SK-N-MC (cell line): ENCODE data around the gene NOD2.

Experiments
- DNase-seq: peaks from one replicate; pipeline ENCODE4 v3.0.0-alpha.2; 2011; ENCODE audit warnings: low read depth, low spot score
- H3K27ac ChIP-seq: fragments of 200-600 bp; sonication (generic); 2 replicates; pipeline ENCODE4 v1.5.1; 2016; ENCODE audit warnings: mixed run types
- H3K36me3 ChIP-seq: fragments of 200-600 bp; sonication (generic); 2 replicates; pipeline ENCODE4 v1.6.1; 2017; ENCODE audit warnings: antibody characterized with exemption, low read length, mixed read lengths; ENCODE audit not compliant: insufficient read depth
- H3K4me3 ChIP-seq: fragments of 200-600 bp; sonication (generic); 2 replicates; pipeline ENCODE4 v1.5.1; 2016
- H3K9ac ChIP-seq: fragments of 200-600 bp; sonication (generic); 2 replicates; pipeline ENCODE4 v1.8.0; 2017; ENCODE audit warnings: mixed run types, mixed read lengths; ENCODE audit not compliant: insufficient read length
- H3K9me3 ChIP-seq: fragments of 200-600 bp; sonication (generic); 2 replicates; pipeline ENCODE4 v1.6.1; 2017; ENCODE audit warnings: low read depth, mild to moderate bottlenecking, antibody characterized with exemption, low read length, moderate library complexity, mixed read lengths
- EZH2 ChIP-seq: fragments of 200-600 bp; sonication (generic); IDR thresholded peaks from one replicate; pipeline ENCODE4 v1.6.1; 2017; ENCODE audit warnings: antibody characterized with exemption
- FOXP2 ChIP-seq: optimal IDR thresholded peaks from 2 replicates; pipeline ENCODE3; 2011; ENCODE audit warnings: mild to moderate bottlenecking, moderate library complexity; ENCODE audit not compliant: insufficient read depth; ENCODE audit errors: extremely low read length, control extremely low read depth
- POLR2AphosphoS5 ChIP-seq: IDR thresholded peaks from 2 replicates; pipeline ENCODE4 v1.6.1; 2012; ENCODE audit warnings: mild to moderate bottlenecking, low read depth, low read length, borderline replicate concordance

NOD2 gene

GRCh38 chr16:50695017-50696000 is 1.9 kb downstream of the NOD2 start:
- Histone ChIP-seq H3K36me3 (no peaks in the 10 kb centered on the region), H3K4me3 (no peak overlapping the region), H3K9ac (no peak overlapping the region), H3K9me3 (no peaks in the 10 kb centered on the region), H3K27ac (no peak overlapping the region)
- no peak for TF ChIP-seq EZH2
- TF ChIP-seq FOXP2: no peak
- no peak for TF ChIP-seq POLR2AphosphoS5
- no peak for DNase-seq

GRCh38 chr16:50696126-50696525 is 2.7 kb downstream of the NOD2 start:
- Histone ChIP-seq H3K36me3 (no peaks in the 10 kb centered on the region), H3K9me3 (no peaks in the 10 kb centered on the region), H3K9ac (no peak overlapping the region), H3K4me3 (no peak overlapping the region), H3K27ac (no peak overlapping the region)
- TF ChIP-seq EZH2: no peak
- no peak for TF ChIP-seq POLR2AphosphoS5
- no peak for TF ChIP-seq FOXP2
- no peak for DNase-seq

- H3K36me3 ChIP-seq: no peaks in the 10 kb centered on the region
- DNase-seq: no peak
- no peak overlapping the region for H3K27ac ChIP-seq
- H3K9me3 ChIP-seq: no peaks in the 10 kb centered on the region
- no peak overlapping the region for H3K9ac ChIP-seq
- no peak for TF ChIP-seq EZH2
- no peak for TF ChIP-seq POLR2AphosphoS5
- no peak for TF ChIP-seq FOXP2
- no peak overlapping the region for H3K4me3 ChIP-seq
Measured at GRCh38 chr16:50696575-50697420, 3.4 kb downstream of the NOD2 start.

GRCh38 chr16:50697421-50697715 is 4.0 kb downstream of the NOD2 start:
- no peak overlapping the region for H3K9ac ChIP-seq
- H3K4me3 ChIP-seq: no peak overlapping the region
- TF ChIP-seq EZH2 (no peak), FOXP2 (no peak), POLR2AphosphoS5 (no peak)
- no peak overlapping the region for H3K27ac ChIP-seq
- DNase-seq: no peak
- no peaks in the 10 kb centered on the region for H3K9me3 ChIP-seq
- no peaks in the 10 kb centered on the region for H3K36me3 ChIP-seq

GRCh38 chr16:50697881-50698767 is 4.7 kb downstream of the NOD2 start:
- no peak for DNase-seq
- no peak for TF ChIP-seq FOXP2
- TF ChIP-seq POLR2AphosphoS5: no peak
- no peak for TF ChIP-seq EZH2
- Histone ChIP-seq H3K9me3 (no peaks in the 10 kb centered on the region), H3K4me3 (no peak overlapping the region), H3K27ac (no peak overlapping the region), H3K36me3 (no peaks in the 10 kb centered on the region), H3K9ac (no peak overlapping the region)

- H3K9me3 ChIP-seq: no peaks in the 10 kb centered on the region
- no peak overlapping the region for H3K9ac ChIP-seq
- no peak for TF ChIP-seq FOXP2
- no peak for TF ChIP-seq POLR2AphosphoS5
- no peak for TF ChIP-seq EZH2
- H3K4me3 ChIP-seq: no peak overlapping the region
- no peak overlapping the region for H3K27ac ChIP-seq
- no peak for DNase-seq
- no peaks in the 10 kb centered on the region for H3K36me3 ChIP-seq
Measured at GRCh38 chr16:50699326-50700159, 6.1 kb downstream of the NOD2 start.

GRCh38 chr16:50702725-50703124 is 9.3 kb downstream of the NOD2 start:
- TF ChIP-seq EZH2 (no peak), FOXP2 (no peak), POLR2AphosphoS5 (no peak)
- Histone ChIP-seq H3K36me3 (no peaks in the 10 kb centered on the region), H3K9me3 (no peaks in the 10 kb centered on the region), H3K4me3 (no peak overlapping the region), H3K27ac (no peak overlapping the region), H3K9ac (no peak overlapping the region)
- no peak for DNase-seq
